NCI-H524 treated with DMSO at 0.1 percent for 48 hours (cell line): Measurements from ENCODE around the gene IGFBP6.

Source experiments
- DNase-seq: peaks from one replicate; lab custom pipeline; 2025; lab: John Stamatoyannopoulos, UW

The IGFBP6 gene

DNA sequence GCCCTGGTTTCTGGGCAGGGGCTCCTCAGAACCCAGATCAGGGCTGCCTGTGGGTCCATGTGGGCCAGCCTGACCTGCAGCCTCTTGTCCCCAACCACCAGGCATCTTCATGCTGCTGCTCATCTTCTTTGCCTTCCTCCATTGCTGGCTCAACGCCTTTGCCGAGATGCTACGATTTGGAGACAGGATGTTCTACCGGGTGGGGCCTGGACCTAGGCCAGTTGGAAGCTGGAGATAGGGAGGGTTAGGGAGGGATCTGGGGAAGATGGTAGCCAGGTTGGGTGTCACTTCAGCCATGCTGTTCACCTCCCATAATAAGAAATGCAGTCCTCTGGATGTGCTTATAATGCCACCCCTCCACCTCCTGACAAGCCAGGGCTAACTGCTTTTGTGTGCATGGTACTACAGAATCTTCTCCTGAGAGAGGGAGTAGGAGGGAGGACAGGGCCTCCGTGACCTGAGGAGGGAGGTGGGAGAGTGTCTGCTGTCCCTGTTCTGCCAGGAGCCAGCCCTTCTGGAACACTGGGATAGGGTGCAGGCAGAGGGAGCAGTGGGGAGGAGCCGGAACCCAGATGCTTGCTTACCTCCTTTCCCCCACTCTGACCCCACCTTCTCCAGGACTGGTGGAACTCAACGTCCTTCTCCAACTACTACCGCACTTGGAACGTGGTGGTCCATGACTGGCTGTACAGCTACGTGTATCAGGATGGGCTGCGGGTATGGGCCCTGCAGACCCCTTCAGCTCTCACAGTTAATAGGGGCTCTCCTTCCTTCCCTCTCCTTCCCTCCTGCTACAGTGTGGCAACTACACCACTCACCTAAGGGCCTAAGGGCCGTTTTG lies 23.4 kb downstream of the IGFBP6 start:
- DNase-seq: no peak

DNA sequence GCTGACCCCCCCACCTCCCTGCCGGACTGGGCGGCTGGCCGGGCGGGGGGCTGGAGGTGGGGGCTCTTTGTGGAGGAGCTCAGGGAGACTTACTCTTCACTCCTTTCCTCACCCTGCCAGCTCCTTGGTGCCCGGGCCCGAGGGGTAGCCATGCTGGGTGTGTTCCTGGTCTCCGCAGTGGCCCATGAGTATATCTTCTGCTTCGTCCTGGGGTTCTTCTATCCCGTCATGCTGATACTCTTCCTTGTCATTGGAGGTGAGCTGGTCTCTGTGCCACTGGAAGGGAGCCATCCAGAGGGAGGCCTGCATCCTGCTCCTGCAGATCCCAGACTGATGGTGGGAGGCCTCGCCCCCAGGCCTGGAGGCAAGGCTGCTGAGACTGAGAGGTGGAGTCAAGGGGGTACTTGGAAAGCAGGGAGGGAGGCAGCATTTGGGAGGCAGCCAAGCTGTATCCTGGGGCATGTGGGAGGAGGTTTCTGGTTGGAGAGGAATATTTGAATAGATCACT lies 25.5 kb downstream of the IGFBP6 start:
- DNase-seq: no peak

DNA sequence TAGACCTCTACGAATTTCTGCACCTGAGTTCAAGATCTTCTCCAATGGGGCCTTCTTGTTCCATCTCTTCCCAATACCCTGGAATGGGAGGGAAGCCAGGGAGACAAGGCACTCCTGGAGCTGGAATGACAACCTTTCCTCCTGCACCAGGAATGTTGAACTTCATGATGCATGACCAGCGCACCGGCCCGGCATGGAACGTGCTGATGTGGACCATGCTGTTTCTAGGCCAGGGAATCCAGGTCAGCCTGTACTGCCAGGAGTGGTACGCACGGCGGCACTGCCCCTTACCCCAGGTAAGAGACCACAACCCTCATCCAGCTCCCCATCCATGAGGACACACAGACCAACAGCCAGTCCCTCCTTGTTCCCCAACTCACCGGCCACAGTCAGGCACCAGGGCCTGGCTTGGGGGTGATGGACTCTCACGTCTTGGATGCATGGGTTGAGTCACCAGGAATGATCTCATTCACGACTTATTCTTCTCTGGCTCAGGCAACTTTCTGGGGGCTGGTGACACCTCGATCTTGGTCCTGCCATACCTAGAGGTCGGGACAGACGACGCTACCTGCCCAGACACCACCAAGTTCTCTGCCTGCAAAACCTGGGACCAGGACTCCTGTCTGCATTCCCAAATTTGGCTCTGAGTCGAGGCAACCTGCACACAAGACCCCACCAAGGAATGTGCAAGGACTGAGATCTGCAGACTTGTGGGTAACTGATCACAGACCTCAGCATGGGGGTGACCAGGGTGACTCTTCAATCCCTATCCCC lies 26.3 kb downstream of the IGFBP6 start:
- no peak for DNase-seq

DNA sequence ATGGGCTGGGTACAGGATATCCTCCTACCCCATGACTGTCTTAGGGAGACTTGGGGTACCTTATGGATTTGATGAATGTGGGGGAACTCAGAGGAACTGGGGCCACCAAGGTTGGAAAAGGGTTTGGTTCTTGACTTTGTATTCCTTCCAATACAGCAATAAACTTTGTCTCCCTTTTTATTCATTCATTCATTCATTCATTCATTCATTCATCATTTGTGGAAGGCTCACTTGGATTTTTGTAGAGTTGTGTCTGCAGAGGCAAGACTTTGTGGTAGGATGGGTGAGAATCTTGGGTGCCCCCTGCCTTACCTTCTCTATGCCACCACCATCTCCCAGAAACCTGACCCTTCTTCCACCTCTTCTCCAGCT lies 26.9 kb downstream of the IGFBP6 start:
- DNase-seq: no peak

DNA sequence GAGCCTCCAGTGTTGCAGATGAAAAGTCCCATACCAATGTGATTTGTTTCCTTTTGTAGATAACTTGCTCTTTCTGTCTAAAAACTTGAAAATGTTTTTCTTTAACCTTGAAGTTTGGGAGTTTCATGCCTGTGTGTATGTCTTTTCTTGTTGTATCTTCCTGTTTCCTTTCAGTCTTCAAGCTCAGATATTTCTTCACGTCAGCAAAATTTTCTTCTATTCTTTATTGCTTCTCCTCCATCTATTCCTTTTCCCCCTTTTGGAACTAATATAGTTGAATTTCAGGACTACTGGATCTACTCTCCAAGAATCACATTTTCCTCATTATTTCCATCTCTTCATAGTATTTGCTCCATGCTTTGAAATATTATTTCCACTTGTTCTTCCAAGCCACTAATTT lies 29.7 kb downstream of the IGFBP6 start:
- DNase-seq: no peak

DNA sequence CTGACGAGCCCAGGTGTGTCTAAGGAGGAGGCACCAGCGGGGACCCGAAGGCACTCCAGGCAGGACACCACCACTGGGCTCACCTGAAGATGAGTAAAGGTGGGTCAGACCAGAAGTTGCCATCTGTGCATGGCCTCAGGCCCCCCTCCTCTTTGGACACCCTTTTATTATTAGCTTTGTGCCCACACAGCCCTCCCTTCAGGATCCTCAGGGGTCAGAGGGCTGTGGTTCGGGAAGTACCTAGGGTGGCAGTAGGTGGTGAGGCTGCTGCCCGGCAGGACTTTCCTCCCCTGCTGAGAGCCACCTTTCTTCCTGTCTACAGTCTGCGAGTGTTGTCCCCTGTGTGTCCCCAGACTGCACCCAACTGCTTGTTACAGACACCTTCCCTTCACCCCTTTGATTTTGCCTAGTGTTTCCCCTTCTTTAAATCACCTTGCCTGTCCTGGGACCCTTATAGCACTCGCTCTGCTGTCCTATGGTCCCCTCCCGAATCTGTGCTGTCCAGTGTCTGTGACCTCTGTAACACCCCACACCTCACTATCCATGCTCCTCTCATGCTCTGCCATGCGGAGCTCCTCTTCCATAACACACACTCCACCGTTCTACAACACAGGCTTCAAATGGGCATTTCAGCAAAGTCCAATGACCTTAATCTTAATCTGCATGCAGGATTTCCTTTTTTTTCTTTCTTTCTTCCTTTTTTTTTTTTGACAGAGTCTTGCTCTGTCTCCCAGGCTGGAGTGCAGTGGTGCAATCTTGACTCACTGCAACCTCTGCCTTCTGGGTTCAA lies 31.5 kb downstream of the IGFBP6 start:
- no peak for DNase-seq

DNA sequence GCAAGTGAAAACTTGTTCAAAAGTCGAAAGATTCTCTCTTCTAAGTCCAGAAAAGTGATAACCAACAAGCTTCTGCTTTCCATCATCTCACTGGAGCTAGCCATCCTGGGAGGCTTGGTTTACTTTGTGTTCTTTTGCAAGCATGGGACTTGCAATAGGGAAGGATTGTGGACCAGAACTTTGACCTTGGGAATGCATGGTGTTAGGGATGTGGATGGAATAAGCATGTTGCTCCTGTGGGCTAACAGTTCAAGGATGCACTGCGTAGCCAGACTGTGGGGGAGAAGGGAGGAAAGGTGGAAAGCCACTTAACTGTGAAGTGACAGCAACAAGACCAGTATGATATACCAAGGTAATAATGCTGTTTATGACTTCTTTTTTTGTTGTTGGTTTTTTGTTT lies 34.4 kb downstream of the IGFBP6 start:
- no peak for DNase-seq

DNA sequence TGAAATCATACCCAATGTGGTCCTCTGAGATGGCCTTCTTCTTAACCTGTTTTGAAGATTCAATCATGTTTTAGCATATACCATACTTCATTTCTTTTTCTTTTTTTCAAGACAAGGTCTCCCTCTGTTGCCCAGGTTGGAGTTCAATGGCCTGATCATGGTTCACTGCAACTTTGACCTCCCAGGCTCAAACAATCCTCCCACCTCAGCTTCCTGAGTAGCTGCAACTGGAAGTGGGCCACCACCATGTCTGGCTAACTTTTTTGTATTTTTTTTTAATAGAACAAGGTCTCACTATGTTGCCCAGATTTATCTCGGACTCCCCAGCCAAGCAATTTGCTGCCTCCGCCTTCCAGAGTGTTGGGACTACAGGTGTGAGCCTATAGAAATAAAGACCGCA lies 36.3 kb downstream of the IGFBP6 start:
- DNase-seq: no peak

DNA sequence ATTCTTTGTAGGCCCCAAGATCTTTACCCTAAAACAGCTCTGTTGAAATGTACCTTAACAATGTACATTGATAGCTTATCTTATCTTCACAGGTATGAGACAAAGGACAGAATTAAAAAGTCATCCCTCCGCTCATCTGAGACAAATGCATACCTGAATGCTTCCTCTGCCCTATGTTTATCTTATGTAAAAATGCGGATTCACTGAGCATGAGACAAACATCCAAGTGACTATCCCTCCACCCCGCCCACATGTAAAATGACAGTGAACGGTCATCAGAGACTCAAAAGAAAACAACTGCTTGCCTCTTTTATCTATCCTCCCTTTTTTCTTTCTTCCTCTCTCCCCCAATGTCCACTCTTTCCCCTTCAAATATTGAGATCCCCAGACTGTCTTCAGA lies 45.9 kb downstream of the IGFBP6 start:
- DNase-seq: no peak

DNA sequence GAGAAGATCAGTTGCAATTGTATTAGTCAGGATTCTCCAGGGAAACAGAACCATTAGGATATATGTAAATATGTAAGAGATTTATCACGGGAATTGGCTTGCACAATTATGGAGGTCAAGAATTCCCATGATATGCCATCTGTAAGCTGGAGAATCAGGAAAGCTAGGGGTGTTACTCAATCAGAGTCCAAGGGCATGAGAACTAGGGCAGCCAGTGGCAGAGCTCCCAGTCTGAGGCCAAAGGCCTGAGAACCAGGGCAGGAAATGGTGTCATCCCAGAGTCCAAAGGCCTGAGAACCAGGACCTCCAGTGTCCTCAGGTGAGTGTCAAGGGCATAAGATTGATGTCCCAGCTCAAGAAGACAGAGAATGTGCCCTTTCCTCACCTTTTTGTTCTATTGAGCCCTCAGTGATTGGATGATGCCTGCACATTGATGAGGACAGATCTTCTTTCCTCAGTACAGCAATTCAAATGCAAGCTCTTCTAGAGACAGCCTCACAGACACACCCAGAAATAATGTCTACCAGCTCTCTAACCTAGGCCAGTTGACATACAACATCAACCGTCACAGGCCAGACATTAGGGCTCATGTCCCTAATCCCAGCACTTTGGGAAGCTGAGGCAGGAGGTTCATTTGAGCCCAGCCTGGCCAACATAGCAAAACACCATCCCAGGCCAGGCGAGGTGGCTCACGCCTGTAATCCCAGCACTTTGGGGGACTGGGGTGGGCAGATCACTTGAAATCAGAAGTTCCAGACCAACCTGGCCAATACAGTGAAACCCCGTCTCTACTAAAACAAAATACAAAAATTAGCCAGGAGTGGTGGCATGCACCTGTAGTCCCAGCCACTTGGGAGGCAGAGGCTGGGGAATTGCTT lies 48.2 kb downstream of the IGFBP6 start:
- no peak for DNase-seq

DNA sequence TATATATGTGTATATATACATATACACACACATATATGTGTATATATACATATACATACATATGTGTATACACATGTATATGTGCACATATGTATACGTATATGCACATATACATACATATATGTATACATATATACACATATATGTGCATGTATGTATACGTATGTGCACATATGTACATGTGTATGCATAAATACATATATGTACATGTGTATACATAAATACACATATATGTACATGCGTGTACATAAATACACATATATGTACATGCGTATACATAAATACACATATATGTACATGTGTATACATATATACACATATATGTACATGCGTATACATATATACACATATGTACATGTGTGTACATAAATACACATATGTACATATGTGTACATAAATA lies 49.7 kb downstream of the IGFBP6 start:
- DNase-seq: no peak

DNA sequence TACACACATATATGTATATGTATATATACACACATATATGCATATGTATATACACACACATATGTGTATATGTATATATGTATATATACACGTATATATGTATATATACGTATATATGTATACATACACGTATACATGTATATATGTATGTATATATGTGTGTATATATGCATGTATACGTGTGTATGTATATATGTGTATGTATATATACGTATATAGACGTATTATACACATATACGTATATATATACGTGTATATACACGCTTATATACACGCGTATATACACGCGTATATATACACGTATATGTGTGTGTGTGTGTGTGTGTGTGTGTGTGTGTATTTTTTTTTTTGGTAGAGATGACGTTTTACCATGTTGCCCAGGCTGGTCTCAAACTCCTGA lies 50.2 kb downstream of the IGFBP6 start:
- DNase-seq: no peak

DNA sequence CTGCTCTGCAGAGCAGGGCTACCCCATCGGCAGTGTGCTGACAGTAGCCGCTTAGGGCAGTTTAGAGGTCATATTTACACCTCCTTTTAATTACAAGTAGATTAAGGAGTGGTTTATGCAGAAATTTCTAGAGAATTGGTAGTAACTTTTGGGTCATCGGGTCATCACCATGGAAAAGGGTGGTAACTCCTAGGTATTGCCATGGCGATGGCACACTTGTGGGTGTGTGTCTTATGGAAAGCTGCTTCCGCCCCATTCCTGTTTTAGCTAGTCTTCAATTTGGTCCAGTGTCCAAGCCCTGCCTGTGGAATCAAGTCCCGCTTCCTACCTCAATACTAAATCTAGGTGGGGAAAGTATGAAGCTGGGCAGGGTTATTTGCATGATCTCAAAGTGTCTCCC lies 53.6 kb downstream of the IGFBP6 start:
- DNase-seq: no peak
